H1 (cell line): ENCODE results near the gene MYH6.

Source experiments
- EGR1 ChIP-seq: IDR thresholded peaks from 2 replicates; pipeline ENCODE4 v1.6.1; 2011; ENCODE audit warnings: low read depth, low read length, borderline replicate concordance
- POLR2A ChIP-seq, 2 experiments: IDR thresholded peaks; 1 replicate in 1 of 2; 2 replicates in 1 of 2; pipeline ENCODE4 v1.6.1; 2011; ENCODE audit warnings: low read depth in 2 of 2, low read length in 2 of 2, mild to moderate bottlenecking in 2 of 2; ENCODE audit errors: control extremely low read depth in 1 of 2
- SRF ChIP-seq: IDR thresholded peaks from 2 replicates; pipeline ENCODE4 v1.6.1; 2011; ENCODE audit warnings: mild to moderate bottlenecking, low read depth, low read length, moderate library complexity

DNA sequence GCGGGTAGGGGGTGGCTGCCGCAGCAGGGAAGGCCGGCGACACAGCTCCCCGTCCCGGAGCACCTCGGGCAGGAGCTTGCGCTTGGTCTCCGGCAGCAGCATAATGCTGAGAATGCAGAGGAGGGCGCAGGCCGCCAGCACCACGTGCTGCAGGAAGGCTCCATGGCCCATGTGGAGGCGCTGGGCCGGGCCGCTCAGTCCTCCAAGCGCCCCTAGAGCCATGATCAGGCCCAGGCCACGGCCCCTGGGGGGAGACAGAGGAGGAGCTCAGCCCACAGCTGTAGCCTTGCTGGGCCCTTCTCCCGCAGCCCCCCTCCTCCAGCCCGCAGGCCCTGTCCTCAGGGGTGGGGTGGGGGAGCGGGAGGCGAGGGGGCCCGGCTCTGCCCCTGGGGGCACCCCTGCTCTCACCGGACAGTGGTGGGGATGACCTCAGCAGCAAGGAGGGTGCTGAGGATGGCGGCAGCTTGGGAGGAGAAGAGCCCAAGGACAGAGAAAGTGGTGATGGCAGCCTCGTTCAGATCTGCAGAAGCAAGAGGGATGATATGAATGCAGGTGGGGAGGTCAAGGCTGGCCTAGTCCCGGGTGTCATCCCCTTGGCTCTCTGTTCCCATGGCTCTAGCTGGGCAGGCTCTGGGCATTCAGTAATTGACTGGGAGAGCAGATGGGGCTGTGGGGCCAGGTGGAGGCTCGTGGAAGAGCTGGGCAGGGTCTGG is 61.2 kb downstream of the MYH6 start:
- no peak for TF ChIP-seq EGR1
- no peak for TF ChIP-seq SRF
- TF ChIP-seq POLR2A (IDR thresholded peaks at IDR 0.05; ENCODE audit: control extremely low read depth in 1 of 2, low read depth in 2 of 2, low read length in 2 of 2): no peak
